Stimulated activated CD4-positive, alpha-beta T cell treated with anti-CD3 and anti-CD28 coated beads, Interleukin-1b, Interleukin-23, amount 100 ng/mL, for 1 hour (primary cell): ENCODE results near the gene STH.
"Not testable (repeated sequence)": the region's sequence is repeated elsewhere in the genome, so short reads cannot be mapped to it uniquely, and the experiment has no call there.

ENCODE experiments used
- DNase-seq, 2 donors: peaks; one replicate each; pipeline ENCODE4 v3.0.0-alpha.2; 2020; ENCODE audit warnings: low read depth in 2 of 2

The STH gene

GRCh38 chr17:46006082-46006481 is 7.0 kb downstream of the STH start:
- not testable (repeated sequence) for DNase-seq

DNA sequence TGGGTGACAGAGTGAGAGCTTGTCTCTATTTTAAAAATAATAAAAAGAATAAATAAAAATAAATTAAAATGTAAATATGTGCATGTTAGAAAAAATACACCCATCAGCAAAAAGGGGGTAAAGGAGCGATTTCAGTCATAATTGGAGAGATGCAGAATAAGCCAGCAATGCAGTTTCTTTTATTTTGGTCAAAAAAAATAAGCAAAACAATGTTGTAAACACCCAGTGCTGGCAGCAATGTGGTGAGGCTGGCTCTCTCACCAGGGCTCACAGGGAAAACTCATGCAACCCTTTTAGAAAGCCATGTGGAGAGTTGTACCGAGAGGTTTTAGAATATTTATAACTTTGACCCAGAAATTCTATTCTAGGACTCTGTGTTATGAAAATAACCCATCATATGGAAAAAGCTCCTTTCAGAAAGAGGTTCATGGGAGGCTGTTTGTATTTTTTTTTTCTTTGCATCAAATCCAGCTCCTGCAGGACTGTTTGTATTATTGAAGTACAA is 8.5 kb downstream of the STH start:
- no peak for DNase-seq

- DNase-seq: no peak
These were observed 9.5 kb downstream of the STH start for GRCh38 chr17:46008591-46008990.

DNA sequence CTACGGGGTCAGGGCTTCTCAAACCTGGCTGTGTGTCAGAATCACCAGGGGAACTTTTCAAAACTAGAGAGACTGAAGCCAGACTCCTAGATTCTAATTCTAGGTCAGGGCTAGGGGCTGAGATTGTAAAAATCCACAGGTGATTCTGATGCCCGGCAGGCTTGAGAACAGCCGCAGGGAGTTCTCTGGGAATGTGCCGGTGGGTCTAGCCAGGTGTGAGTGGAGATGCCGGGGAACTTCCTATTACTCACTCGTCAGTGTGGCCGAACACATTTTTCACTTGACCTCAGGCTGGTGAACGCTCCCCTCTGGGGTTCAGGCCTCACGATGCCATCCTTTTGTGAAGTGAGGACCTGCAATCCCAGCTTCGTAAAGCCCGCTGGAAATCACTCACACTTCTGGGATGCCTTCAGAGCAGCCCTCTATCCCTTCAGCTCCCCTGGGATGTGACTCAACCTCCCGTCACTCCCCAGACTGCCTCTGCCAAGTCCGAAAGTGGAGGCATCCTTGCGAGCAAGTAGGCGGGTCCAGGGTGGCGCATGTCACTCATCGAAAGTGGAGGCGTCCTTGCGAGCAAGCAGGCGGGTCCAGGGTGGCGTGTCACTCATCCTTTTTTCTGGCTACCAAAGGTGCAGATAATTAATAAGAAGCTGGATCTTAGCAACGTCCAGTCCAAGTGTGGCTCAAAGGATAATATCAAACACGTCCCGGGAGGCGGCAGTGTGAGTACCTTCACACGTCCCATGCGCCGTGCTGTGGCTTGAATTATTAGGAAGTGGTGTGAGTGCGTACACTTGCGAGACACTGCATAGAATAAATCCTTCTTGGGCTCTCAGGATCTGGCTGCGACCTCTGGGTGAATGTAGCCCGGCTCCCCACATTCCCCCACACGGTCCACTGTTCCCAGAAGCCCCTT is 10.9 kb downstream of the STH start:
- DNase-seq: no peak

GRCh38 chr17:46010597-46011186 is 11.6 kb downstream of the STH start:
- no peak for DNase-seq

DNA sequence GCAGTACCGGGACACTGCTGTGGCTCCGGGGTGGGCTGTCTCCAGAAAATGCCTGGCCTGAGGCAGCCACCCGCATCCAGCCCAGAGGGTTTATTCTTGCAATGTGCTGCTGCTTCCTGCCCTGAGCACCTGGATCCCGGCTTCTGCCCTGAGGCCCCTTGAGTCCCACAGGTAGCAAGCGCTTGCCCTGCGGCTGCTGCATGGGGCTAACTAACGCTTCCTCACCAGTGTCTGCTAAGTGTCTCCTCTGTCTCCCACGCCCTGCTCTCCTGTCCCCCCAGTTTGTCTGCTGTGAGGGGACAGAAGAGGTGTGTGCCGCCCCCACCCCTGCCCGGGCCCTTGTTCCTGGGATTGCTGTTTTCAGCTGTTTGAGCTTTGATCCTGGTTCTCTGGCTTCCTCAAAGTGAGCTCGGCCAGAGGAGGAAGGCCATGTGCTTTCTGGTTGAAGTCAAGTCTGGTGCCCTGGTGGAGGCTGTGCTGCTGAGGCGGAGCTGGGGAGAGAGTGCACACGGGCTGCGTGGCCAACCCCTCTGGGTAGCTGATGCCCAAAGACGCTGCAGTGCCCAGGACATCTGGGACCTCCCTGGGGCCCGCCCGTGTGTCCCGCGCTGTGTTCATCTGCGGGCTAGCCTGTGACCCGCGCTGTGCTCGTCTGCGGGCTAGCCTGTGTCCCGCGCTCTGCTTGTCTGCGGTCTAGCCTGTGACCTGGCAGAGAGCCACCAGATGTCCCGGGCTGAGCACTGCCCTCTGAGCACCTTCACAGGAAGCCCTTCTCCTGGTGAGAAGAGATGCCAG is 12.9 kb downstream of the STH start:
- DNase-seq: no peak

GRCh38 chr17:46012506-46013079 is 13.5 kb downstream of the STH start:
- no peak for DNase-seq

DNA sequence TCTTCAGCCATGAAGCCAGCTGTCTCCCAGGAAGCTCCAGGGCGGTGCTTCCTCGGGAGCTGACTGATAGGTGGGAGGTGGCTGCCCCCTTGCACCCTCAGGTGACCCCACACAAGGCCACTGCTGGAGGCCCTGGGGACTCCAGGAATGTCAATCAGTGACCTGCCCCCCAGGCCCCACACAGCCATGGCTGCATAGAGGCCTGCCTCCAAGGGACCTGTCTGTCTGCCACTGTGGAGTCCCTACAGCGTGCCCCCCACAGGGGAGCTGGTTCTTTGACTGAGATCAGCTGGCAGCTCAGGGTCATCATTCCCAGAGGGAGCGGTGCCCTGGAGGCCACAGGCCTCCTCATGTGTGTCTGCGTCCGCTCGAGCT is 14.1 kb downstream of the STH start:
- DNase-seq: no peak

GRCh38 chr17:46013502-46014165 is 14.6 kb downstream of the STH start:
- DNase-seq: no peak

DNA sequence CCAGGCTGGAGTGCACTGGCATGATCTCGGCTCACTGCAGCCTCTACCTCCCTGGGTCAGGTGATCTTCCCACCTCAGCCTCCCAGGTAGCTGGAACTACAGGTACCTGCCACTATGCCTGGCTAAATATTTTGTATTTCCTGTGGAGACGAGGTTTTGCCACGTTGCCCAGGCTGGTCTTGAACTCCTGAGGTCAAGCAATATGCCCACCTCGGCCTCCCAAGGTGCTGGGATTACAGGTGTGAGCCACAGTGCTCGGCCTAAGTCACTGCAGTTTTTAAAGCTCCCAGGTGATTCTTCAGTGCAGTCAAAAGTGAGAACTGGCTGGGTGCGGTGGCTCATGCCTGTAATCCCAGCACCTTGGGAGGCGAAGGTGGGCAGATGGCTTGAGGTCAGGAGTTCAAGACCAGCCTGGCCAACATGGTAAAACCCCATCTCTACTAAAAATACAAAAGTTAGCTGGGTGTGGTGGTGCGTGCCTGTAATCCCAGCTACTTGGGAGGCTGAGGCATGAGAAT is 20.4 kb downstream of the STH start:
- not testable (repeated sequence) for DNase-seq

DNA sequence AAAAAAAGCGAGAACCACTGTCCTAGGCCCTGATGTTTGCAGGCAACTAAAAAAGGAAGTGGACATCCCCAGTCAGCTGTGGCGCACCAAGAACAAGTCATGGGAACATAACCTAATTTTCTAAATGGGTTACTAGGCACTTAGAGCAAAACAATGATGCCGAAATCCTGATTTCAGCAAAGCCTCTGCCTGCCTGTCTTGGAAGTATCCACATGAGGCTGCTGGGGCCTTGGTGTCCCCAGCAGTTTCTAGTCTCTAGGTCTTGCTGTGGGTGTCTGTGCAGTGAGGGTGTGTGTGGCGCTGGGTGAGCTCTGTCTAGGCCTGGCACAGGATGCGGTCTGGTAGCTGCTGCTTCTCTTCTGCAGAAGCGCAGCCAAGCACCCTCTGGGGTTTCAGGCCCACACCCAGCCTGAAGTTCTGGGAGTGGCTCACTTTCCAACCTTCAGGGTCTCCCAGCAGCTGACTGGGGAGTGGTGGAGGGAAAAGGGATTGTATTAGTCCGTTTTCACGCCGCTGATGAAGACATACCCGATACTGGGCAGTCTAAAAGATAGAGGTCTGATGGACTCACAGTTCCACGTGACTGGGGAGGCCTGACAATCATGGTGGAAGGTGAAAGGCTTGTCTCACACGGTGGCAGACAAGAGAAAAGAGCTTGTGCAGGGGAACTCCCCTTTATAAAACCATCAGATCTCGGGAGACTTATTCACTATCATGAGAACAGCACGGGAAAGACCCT is 21.1 kb downstream of the STH start:
- DNase-seq: no peak

GRCh38 chr17:46020998-46021397 is 21.9 kb downstream of the STH start:
- DNase-seq: no peak

DNA sequence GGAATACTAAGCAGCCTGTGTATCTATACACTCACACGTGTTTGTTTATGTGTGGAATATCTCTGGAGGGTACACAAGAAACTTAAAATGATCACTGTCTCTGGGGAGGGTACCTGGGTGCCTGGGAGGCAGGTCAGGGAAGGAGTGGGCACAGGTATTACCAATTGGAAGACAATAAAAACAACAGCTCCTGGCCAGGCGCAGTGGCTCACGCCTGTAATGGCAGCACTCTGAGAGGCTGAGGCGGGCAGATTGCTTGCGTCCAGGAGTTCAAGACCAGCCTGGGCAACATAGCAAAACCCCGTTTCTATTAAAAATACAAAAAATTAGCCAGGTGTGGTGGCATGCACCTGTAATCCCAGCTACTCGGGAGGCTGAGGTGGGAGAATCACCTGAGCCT is 24.3 kb downstream of the STH start:
- DNase-seq: not testable (repeated sequence)

GRCh38 chr17:46023783-46024388 is 24.8 kb downstream of the STH start:
- no peak for DNase-seq

- no peak for DNase-seq
These were observed 25.5 kb downstream of the STH start for GRCh38 chr17:46024590-46024989.

- DNase-seq: no peak
These were observed 26.0 kb downstream of the STH start for GRCh38 chr17:46025060-46025459.

- no peak for DNase-seq
These were observed 26.6 kb downstream of the STH start for GRCh38 chr17:46025510-46026165.

DNA sequence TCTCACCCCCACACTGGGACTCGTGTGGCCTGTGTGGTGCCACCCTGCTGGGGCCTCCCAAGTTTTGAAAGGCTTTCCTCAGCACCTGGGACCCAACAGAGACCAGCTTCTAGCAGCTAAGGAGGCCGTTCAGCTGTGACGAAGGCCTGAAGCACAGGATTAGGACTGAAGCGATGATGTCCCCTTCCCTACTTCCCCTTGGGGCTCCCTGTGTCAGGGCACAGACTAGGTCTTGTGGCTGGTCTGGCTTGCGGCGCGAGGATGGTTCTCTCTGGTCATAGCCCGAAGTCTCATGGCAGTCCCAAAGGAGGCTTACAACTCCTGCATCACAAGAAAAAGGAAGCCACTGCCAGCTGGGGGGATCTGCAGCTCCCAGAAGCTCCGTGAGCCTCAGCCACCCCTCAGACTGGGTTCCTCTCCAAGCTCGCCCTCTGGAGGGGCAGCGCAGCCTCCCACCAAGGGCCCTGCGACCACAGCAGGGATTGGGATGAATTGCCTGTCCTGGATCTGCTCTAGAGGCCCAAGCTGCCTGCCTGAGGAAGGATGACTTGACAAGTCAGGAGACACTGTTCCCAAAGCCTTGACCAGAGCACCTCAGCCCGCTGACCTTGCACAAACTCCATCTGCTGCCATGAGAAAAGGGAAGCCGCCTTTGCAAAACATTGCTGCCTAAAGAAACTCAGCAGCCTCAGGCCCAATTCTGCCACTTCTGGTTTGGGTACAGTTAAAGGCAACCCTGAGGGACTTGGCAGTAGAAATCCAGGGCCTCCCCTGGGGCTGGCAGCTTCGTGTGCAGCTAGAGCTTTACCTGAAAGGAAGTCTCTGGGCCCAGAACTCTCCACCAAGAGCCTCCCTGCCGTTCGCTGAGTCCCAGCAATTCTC is 27.4 kb downstream of the STH start:
- no peak for DNase-seq
